Frontal cortex (tissue), 4 donors: ENCODE results near the gene SLC13A1. TPM values are rescaled to one million over a fixed set of nuclear protein-coding genes. Genes with fewer than 3 reads are reported as not detected.
A peak's percentile ranks its signal among the peaks of the same experiment; 100 is the strongest.
"Not testable (repeated sequence)": the region's sequence is repeated elsewhere in the genome, so short reads cannot be mapped to it uniquely, and the experiment has no call there.

Source experiments
- DNase-seq, 2 donors: peaks; one replicate each; pipeline ENCODE4 v3.0.0; 2012; ENCODE audit warnings: low spot score in 2 of 2
- FAIRE-seq: peaks from 2 replicates; lab custom pipeline; 2012; peaks lifted over from hg19 to GRCh38; lab: Jason Lieb, UNC
- total RNA-seq: library from RNA; depleted of rRNA; stranded (reverse); fragments of >200 nt; gene quantifications from one replicate; pipeline ENCODE4 v1.2.3, GENCODE V29; 2014
- donor health status: control.
- donor health status: control.
- donor health status: control.

The SLC13A1 gene
- total RNA-seq, 1 donor from 2014 or later = not detected

DNA sequence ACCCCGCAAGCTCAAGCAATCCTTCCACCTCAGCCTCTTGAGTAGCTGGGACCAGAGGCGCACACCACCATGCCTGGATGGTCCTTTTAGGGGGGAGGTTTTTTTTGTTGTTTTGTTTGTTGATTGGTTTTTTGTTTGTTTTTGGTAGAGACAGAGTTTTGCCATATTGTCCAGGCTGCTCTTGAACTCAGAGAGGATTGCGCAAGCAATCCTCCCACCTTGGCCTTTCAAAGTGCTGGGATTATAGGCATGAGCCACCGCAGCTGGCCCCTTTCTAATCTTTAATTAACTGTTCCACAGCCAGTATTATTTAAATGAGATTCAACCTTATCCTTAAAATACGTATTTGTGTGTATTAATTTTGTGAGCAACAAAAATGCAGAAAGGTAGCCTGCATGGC, 65.8 kb downstream of the SLC13A1 start:
- no peak for FAIRE-seq

DNA sequence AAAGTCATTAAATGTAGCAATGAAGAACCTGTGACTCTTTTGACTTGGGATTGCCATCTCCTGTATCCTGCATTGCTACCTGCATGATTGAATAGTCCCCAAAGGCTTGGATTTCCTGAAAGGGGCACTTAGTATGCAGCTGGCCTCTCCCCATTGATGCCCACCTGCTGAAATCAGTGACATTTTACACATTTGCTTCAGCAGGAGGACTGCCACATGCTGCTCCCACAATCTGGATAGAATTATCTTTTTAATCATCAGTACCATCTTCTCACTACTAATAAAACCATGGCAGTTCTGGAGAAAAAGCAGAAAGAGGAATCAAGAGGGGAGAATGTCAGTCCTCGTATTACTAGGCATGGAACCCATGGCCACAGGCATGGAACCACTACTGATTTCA, 67.8 kb downstream of the SLC13A1 start:
- FAIRE-seq (no peak), DNase-seq (no peak)

More for the DNA sequence above, 65.8 kb downstream of the SLC13A1 start:
- no peak for DNase-seq

- no peak for DNase-seq
- FAIRE-seq = no peak
Measured at GRCh38 chr7:123131556-123131955, 68.2 kb downstream of the SLC13A1 start.

- FAIRE-seq = no peak
- no peak for DNase-seq
Measured at GRCh38 chr7:123131140-123131539, 68.6 kb downstream of the SLC13A1 start.

DNA sequence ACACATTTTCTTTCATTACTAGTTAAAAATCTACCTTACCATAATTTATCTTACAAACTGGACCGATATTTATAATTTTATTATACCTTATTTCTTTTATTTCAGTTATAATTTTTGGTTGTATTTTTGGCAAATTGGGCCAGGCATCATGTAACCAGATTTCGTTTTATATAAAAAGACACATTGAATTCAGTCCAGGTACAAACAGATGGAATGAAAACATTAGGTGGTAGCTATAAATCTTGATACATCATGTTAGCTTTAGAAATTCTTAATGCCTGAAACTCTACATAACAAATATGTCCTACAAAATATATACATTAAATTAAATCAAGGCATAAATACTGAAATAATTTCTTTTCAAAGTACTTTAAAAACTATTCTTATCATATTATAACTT, 73.1 kb downstream of the SLC13A1 start:
- FAIRE-seq = peak; percentile 26
- no peak for DNase-seq

DNA sequence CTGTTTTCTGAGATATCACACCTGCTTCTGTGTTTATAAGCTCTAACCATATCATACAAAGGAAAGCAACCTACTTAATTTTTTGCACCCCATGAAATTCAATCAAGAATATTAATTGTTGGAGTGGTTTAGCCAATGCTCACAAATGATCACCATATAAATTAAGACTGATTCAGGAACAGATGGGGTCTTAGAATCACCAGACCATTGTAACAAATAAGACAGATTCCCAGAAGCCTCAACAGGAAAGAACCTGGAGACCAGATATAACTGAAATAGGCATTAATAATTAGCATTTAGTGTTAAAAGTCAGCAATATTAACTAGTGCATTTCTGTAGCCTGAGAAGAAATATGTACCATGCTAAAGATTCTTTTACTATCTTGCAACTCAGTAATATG, 73.6 kb downstream of the SLC13A1 start:
- FAIRE-seq (no peak), DNase-seq (no peak)

- DNase-seq (no peak), FAIRE-seq (no peak)
Measured at GRCh38 chr7:123125231-123125630, 74.5 kb downstream of the SLC13A1 start.

GRCh38 chr7:123122916-123123315, 76.9 kb downstream of the SLC13A1 start:
- DNase-seq = no peak

GRCh38 chr7:123120286-123120685, 79.5 kb downstream of the SLC13A1 start:
- no peak for DNase-seq
- FAIRE-seq = no peak

More at GRCh38 chr7:123122916-123123315, 76.9 kb downstream of the SLC13A1 start:
- no peak for FAIRE-seq

GRCh38 chr7:123115331-123115730, 84.4 kb downstream of the SLC13A1 start:
- no peak for FAIRE-seq
- DNase-seq = no peak

GRCh38 chr7:123114288-123114687, 85.5 kb downstream of the SLC13A1 start:
- DNase-seq = no peak
- peak; percentile 8 for FAIRE-seq

DNA sequence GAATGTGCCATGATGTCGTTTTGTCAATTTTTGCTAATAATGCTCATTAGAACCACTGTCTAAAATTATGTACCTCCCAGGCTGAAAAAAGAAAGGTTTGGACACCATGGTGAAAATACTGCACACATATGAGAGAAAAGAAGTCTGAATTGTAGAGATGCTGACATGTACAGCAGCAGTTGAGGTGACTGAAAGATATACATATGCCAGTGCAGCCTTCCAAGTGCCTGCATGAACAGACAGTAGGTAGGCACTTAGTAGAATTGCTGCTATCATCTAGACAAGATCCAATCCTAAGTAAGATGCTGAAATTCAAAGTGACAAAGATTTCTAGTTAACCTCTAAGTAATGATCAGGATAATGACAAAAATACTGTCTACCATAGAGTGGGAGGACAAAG, 86.9 kb downstream of the SLC13A1 start:
- FAIRE-seq (no peak), DNase-seq (no peak)

DNA sequence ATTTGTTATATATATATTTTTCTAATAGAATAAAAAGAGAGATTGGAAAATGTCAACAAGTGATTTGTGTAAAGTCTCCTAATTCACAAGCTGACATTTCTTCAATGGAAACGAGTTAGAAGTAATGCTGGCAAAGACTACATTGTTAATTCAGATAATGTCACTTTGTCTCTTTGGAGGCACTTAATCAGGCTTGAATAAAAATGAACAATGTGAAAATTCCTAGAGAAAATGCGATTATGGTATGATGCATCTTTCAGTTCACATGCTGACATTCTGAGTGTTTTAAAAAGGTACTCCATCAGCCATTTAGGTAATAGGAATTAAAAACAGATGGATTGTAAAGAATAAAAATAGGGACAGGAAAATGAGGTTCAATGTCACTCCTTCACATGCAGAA, 100.1 kb downstream of the SLC13A1 start:
- DNase-seq (no peak), FAIRE-seq (no peak)

DNA sequence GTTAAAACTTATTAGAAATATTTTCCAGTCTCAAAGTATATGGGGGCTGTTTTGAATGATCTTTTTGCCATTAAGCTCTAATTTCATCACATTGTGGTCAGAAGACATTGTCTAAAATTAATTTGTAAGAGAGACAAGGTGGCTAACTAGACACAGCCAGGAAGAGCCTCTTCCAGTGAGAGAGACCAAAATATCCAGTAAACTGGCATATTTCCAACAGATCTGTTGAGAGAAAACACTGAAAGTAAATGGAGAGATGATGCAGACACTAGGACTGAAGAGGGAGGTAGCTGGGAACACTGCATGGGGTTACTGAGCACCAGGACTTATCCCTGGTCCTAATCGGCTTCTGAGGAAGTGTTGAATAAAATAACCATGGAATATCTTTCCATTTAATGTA, 102.8 kb downstream of the SLC13A1 start:
- no peak for FAIRE-seq

DNA sequence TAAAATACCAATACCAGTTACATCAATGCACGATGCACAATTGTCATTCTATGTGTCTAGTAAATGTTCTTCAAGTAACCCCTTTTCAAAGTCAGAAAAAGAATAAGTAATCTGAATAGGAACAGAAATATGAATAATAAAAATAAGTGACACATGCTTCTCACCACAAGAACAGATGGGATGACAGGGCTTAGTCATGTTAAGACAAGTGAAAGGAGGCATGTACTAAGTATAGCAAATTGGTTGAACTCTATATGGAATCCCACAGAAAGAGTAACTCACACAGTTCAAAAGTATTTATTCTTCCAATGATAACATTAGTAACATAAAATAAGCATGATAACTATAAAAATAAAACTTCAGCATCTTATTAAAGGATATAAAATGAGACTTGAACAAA, 103.3 kb downstream of the SLC13A1 start:
- DNase-seq (no peak), FAIRE-seq (no peak)

More for the DNA sequence above, 102.8 kb downstream of the SLC13A1 start:
- no peak for DNase-seq

DNA sequence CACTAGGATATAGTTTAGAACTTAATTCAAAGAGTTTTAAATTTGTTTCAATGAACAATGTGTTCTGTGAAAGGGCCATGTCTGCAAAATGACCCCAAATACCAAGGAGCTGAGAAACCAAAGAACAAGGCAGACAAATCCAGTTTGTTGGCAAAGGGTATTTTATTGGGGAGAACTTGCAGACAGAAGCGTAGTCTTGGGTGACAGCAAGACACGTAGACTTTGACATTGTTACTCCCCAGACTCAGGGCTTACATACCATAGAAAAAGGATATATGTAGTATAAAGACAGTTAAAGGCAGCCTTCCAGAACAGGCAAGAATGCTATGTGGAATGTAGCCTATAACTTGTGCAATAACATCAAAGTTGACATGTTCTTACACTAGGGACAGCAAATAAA, 109.3 kb downstream of the SLC13A1 start:
- no peak for FAIRE-seq
- no peak for DNase-seq

DNA sequence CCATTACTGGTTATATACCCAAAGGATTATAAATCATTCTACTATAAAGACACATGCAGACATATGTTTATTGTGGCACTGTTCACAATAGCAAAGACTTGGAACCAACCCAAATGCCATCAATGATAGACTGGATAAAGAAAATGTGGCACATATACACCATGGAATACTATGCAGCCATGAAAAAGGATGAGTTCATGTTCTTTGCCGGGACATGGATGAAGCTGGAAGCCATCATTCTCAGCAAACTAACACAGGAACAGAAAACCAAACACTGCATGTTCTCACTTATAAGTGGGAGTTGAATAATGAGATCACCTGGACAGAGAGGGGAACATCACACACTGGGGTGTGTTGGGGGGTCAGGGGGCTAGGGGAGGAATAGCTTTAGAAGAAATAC, 112.9 kb downstream of the SLC13A1 start:
- not testable (repeated sequence) for FAIRE-seq, DNase-seq

- not testable (repeated sequence) for DNase-seq, FAIRE-seq
Measured at GRCh38 chr7:123084861-123085260, 114.9 kb downstream of the SLC13A1 start.

DNA sequence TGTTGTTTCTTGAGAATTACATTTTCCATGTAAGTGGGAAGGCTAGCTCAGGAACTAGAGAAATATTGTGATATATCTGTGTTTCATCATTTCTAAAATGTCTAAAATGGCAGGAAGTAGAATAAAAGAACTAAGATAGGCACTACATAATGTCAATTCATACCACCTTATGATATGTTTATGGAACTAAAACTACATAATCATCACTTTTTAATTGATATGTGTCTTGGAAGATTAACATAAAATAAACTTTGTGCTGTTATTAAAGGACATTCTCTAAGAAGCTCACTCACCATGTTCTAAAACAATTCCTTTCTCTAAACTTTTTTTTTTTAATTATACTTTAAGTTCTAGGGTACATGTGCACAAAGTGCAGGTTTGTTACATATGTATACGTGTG, 120.7 kb downstream of the SLC13A1 start:
- DNase-seq (no peak), FAIRE-seq (no peak)

- DNase-seq (no peak), FAIRE-seq (no peak)
Measured at GRCh38 chr7:123075838-123076467, 123.8 kb downstream of the SLC13A1 start.

- DNase-seq = no peak
- FAIRE-seq = no peak
Measured at GRCh38 chr7:123070702-123071286, 129.0 kb downstream of the SLC13A1 start.

GRCh38 chr7:123067814-123068213, 132.0 kb downstream of the SLC13A1 start:
- DNase-seq (no peak), FAIRE-seq (no peak)
